K562 (cell line): Measurements from ENCODE around the gene HSF5. TPM values are rescaled to one million over a fixed set of nuclear protein-coding genes. Genes with fewer than 3 reads are reported as not detected.
"Not testable (repeated sequence)": the region's sequence is repeated elsewhere in the genome, so short reads cannot be mapped to it uniquely, and the experiment has no call there.

Source experiments
- ATAC-seq: fragments of 200-7000 bp; cut with Tn5 transposase; 3 replicates; pipeline ENCODE4 v1.9.1; 2020; ENCODE audit warnings: moderate library complexity
- BruUV-seq: library from RNA; stranded (reverse); fragments of 400-500 nt; replicated peaks from 2 replicates; lab custom pipeline; 2021; lab: Mats Ljungman, UMichigan
- CTCF ChIA-PET: fragments of 300-600 bp; formaldehyde crosslinking; extraction: SDS; loops from one replicate; lab custom pipeline; 2021; ENCODE audit warnings: low intra/inter-chr PET ratio; lab: Yijun Ruan, JAX
- POLR2A ChIA-PET: fragments of 300-600, 350-650 bp; sonication (Branson Sonifier 250); formaldehyde crosslinking; extraction: SDS; loops from one replicate; lab custom pipeline; 2021; ENCODE audit warnings: antibody characterized with exemption, inconsistent platforms; lab: Yijun Ruan, JAX
- DNase-seq, 4 experiments: peaks; one replicate each; pipeline versions ENCODE4 v3.0.0 to v3.0.0-alpha.2; 2011 to 2018; ENCODE audit warnings: low spot score in 3 of 4, mixed read lengths in 3 of 4; ENCODE audit errors: extremely low read depth in 1 of 4
- FAIRE-seq: peaks from 2 replicates; lab custom pipeline; 2011; peaks lifted over from hg19 to GRCh38; lab: Jason Lieb, UNC
- H2AFZ ChIP-seq: 2 replicates; pipeline ENCODE4 v1.6.0; 2011; ENCODE audit warnings: low read depth, low read length, control low read depth, inconsistent platforms
- H3K27ac ChIP-seq: fragments of 200-600 bp; 3 replicates; pipeline ENCODE4 v1.8.0; 2011; ENCODE audit warnings: low read depth, mild to moderate bottlenecking, control low read depth, inconsistent platforms, low read length, moderate library complexity, mixed read lengths; ENCODE audit errors: extremely low read depth
- H3K27me3 ChIP-seq, 2 experiments: fragments of 300-600 bp in 1 of 2; 2 replicates in 1 of 2; 3 replicates in 1 of 2; pipeline versions ENCODE4 v1.6.0 to v1.8.0; 2011; ENCODE audit warnings: inconsistent platforms in 2 of 2, low read length in 2 of 2, mild to moderate bottlenecking in 1 of 2, mixed read lengths in 1 of 2, moderate library complexity in 1 of 2; ENCODE audit not compliant: control insufficient read depth in 2 of 2, insufficient read depth in 2 of 2
- H3K36me3 ChIP-seq: fragments of 300-600 bp; 3 replicates; pipeline ENCODE4 v1.8.0; 2011; ENCODE audit warnings: mild to moderate bottlenecking, low read length, inconsistent platforms; ENCODE audit not compliant: control insufficient read depth, insufficient read depth
- H3K4me1 ChIP-seq, 2 experiments: fragments of 200-600 bp in 1 of 2; replicated peaks in 1 of 2; 2 replicates in 1 of 2; 3 replicates in 1 of 2; pipeline versions ENCODE4 v1.5.1 to v1.8.0; 2011; ENCODE audit warnings: inconsistent platforms in 2 of 2, low read length in 2 of 2, mild to moderate bottlenecking in 1 of 2, mixed read lengths in 1 of 2, moderate library complexity in 1 of 2; ENCODE audit not compliant: control insufficient read depth in 2 of 2, insufficient read depth in 2 of 2
- H3K4me2 ChIP-seq: 2 replicates; pipeline ENCODE4 v1.6.1; 2011; ENCODE audit warnings: low read length, control low read depth, inconsistent platforms, mixed read lengths; ENCODE audit not compliant: insufficient read depth
- H3K4me3 ChIP-seq: fragments of 200-600 bp; sonication (generic), shearing (Covaris generic); 2 replicates; pipeline ENCODE4 v1.5.1; 2016; ENCODE audit warnings: control low read depth, inconsistent platforms
- H3K79me2 ChIP-seq: fragments of 200-600 bp; 3 replicates; pipeline ENCODE4 v1.8.0; 2011; ENCODE audit warnings: low read length, inconsistent platforms; ENCODE audit not compliant: control insufficient read depth, insufficient read depth
- H3K9ac ChIP-seq, 2 experiments: 2 replicates each; pipeline versions ENCODE4 v1.6.0 to v1.6.1; 2011; ENCODE audit warnings: low read depth in 2 of 2, low read length in 2 of 2, control low read depth in 1 of 2, inconsistent platforms in 1 of 2, mild to moderate bottlenecking in 1 of 2, mixed read lengths in 1 of 2; ENCODE audit not compliant: insufficient read depth in 1 of 2
- H3K9me1 ChIP-seq: one replicate; pipeline ENCODE4 v1.6.0; 2011; ENCODE audit warnings: inconsistent platforms, mild to moderate bottlenecking, low read length, moderate library complexity; ENCODE audit not compliant: control insufficient read depth, insufficient read depth
- H3K9me3 ChIP-seq: replicated peaks from 2 replicates; pipeline ENCODE4 v1.5.1; 2011; ENCODE audit warnings: low read depth, low read length, inconsistent platforms; ENCODE audit not compliant: control insufficient read depth, insufficient read depth
- H4K20me1 ChIP-seq: replicated peaks from 2 replicates; pipeline ENCODE4 v1.6.1; 2011; ENCODE audit warnings: low read length, inconsistent platforms, mixed read lengths; ENCODE audit not compliant: control insufficient read depth, insufficient read depth
- ARID1B ChIP-seq: fragments of 450-650 bp; IDR thresholded peaks from 2 replicates; pipeline ENCODE4 v1.6.1; 2016; ENCODE audit warnings: antibody characterized with exemption, mild to moderate bottlenecking, inconsistent platforms
- NFYB ChIP-seq: IDR thresholded peaks from 2 replicates; pipeline ENCODE4 v1.6.1; 2011; ENCODE audit warnings: mild to moderate bottlenecking, moderate library complexity; ENCODE audit not compliant: insufficient read length; ENCODE audit errors: extremely low read depth
- TEAD1 ChIP-seq, 2 experiments: fragments of 450-650 bp in 1 of 2; sonication (generic) in 1 of 2; formaldehyde crosslinking; IDR thresholded peaks; 2 replicates each; pipeline versions ENCODE4 v1.4.0 to v1.8.0; 2020 to 2022; ENCODE audit warnings: mild to moderate bottlenecking in 2 of 2, missing genetic modification reagents in 1 of 2
- WGBS: fragments of 100-300 bp; shearing (Covaris generic); methylation state at CpG from one replicate; pipeline ENCODE4 v1.1.6; 2016; ENCODE audit warnings: low coverage, mixed read lengths; ENCODE audit not compliant: insufficient coverage; ENCODE audit errors: missing lambda C conversion rate; 5-methylcytosine and 5-hydroxymethylcytosine counted together
- in situ Hi-C: fragments of 300-500 bp; cut with MboI; formaldehyde crosslinking; loops from 4 replicates; pipeline ENCODE4 v1.15.0; 2018; ENCODE audit warnings: inconsistent platforms, mixed read lengths
- intact Hi-C: fragments of 100-400 bp; cut with micrococcal nuclease; formaldehyde crosslinking; loops from 2 replicates; pipeline ENCODE4 v1.14.2; 2022
- polyA plus RNA-seq, 8 experiments: library from polyadenylated mRNA; depleted of rRNA in 4 of 8; stranded (reverse) in 5 of 8; unstranded in 3 of 8; fragments of >200 nt; fragmentation: Nextera tagmentation in 2 of 8; fragmentation: Illumina TruSeq in 1 of 8; extraction: Ambion mirVana in 2 of 8; extraction: Trizol in 1 of 8; gene quantifications; 2 replicates each; pipeline versions ENCODE4 v1.2.1 to v1.2.3, GENCODE V29; 2011 to 2014; ENCODE audit warnings: inconsistent platforms in 1 of 8, missing spikeins in 1 of 8
- total RNA-seq, 7 experiments: library from RNA; depleted of rRNA in 6 of 7; stranded (reverse); fragments of >200 nt in 6 of 7; fragmentation: Illumina TruSeq in 2 of 7; extraction: Trizol in 2 of 7; gene quantifications; 2 replicates each; pipeline versions ENCODE4 v1.2.1 to v1.2.3, GENCODE V29; 2011 to 2021; ENCODE audit warnings: low replicate concordance in 1 of 7
- TF ChIP-seq, protein P1 (sequence below): sonication (generic); IDR thresholded peaks from 2 replicates; pipeline ENCODE4 v1.6.1; 2016

Gene HSF5
- total and polyA plus RNA-seq, 9 of the 15 experiments (the other 6 are each of a cell fraction or from before 2014, with no cell fraction given): 0.04 TPM; not detected in 8

DNA sequence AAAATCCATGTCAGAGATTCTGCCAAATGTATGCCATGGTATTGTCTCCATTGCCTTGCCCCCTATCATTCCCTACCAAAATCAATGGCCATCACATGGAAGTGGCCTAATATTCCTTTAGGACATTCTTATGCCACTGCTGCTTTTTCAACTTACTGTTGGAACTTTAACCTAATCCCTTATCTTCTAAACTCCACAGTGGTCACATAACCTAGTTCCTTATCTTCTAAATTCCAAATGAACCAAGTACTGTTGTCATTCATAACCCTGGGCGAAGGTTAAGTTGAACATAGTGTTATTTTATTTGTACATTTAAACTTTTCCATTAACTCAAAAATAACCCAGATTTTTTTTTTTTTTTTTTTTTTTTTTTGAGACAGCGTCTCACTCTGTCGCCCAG lies 3.6 kb downstream of the HSF5 start:
- FAIRE-seq: no peak
- H2AFZ ChIP-seq: no peak overlapping the region
- no peaks in the 10 kb centered on the region for H3K9me1 ChIP-seq
- H3K9me3 ChIP-seq: no peaks in the 10 kb centered on the region
- no peak for DNase-seq
- H3K36me3 ChIP-seq: peaks cover 12% of the 10 kb centered on the region; the same call in 2 of the 3 replicates
- intact Hi-C loops: no loop called here
- 32% methylated on average over 2 of the region's 3 CpGs for WGBS
- POLR2A ChIA-PET: no interaction called here
- no peaks in the 10 kb centered on the region for H3K79me2 ChIP-seq
- no peaks in the 10 kb centered on the region for H3K4me1 ChIP-seq
- 0 out of 2 replicates have a peak, but pooled peaks have one; percentile 13 for TF ChIP-seq ARID1B
- TF ChIP-seq, protein P1, sequence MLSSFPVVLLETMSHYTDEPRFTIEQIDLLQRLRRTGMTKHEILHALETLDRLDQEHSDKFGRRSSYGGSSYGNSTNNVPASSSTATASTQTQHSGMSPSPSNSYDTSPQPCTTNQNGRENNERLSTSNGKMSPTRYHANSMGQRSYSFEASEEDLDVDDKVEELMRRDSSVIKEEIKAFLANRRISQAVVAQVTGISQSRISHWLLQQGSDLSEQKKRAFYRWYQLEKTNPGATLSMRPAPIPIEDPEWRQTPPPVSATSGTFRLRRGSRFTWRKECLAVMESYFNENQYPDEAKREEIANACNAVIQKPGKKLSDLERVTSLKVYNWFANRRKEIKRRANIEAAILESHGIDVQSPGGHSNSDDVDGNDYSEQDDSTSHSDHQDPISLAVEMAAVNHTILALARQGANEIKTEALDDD: peak; percentile 61
- no peak for TF ChIP-seq NFYB
- TF ChIP-seq TEAD1 (CRISPR knock-in tag; IDR thresholded peaks at IDR 0.05): peak in 1 of 2 experiments; percentile 61; a peak in 1 of 4 replicates
- TF ChIP-seq, all 486 proteins: peak for 3
- Histone ChIP-seq H4K20me1 (no peaks in the 10 kb centered on the region), H3K9ac (no peak overlapping the region), H3K27ac (no peak overlapping the region), H3K27me3 (peaks cover 0 to 3% of the 10 kb centered on the region in 2 experiments; a peak in 1 of 5 replicates), H3K4me3 (no peak overlapping the region), H3K4me2 (no peak overlapping the region)
- CTCF ChIA-PET: no interaction called here
- BruUV-seq: no TSS peak
- ATAC-seq: no peak
- in situ Hi-C loops: no loop called here

DNA sequence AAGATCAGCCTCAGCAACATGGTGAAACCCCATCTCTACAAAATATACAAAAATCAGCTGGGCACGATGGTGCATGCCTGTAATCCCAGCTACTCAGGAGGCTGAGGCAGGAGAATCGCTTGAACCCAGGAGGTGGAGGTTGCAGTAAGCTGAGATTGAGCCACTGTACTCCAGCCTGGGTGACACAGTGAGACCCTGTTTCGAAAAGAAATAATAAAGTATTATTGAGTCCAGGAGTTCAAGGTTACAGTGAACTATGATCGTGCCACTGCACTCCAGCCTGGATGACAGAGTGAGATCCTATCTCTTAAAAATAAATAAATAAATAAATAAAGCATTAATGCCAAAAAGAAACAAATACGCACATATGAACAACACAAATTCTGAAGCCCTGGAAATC lies 6.4 kb downstream of the HSF5 start:
- H3K36me3 ChIP-seq, H3K27me3 ChIP-seq, FAIRE-seq, CTCF ChIA-PET, H3K79me2 ChIP-seq, H3K9me1 ChIP-seq, H4K20me1 ChIP-seq, H3K27ac ChIP-seq, BruUV-seq, in situ Hi-C loops, H3K9ac ChIP-seq, H3K4me2 ChIP-seq, H3K4me3 ChIP-seq, H3K4me1 ChIP-seq, ATAC-seq, DNase-seq, intact Hi-C loops, H3K9me3 ChIP-seq, H2AFZ ChIP-seq: not testable (repeated sequence)
- 28% methylated on average over 5 of the region's 5 CpGs for WGBS
- POLR2A ChIA-PET: interaction anchor here (0.6 to 1.4 kb wide), 2 partner anchors 9 to 11 kb away, joined by 3 to 7 read pairs; no protein-coding TSS in a partner anchor
